BLaER1 (cell line): ENCODE measurements around the gene COL13A1.

Source experiments
- H3K27ac ChIP-seq: shearing (Covaris generic); formaldehyde crosslinking; 2 replicates; pipeline ENCODE4 v1.8.1; 2022
- H3K27me3 ChIP-seq: shearing (Covaris generic); formaldehyde crosslinking; 2 replicates; pipeline ENCODE4 v1.8.1; 2022
- H3K36me3 ChIP-seq: shearing (Covaris generic); formaldehyde crosslinking; 2 replicates; pipeline ENCODE4 v1.8.1; 2022
- H3K4me1 ChIP-seq: shearing (Covaris generic); formaldehyde crosslinking; 2 replicates; pipeline ENCODE4 v1.8.1; 2022
- H3K4me2 ChIP-seq: shearing (Covaris generic); formaldehyde crosslinking; 2 replicates; pipeline ENCODE4 v1.8.1; 2022
- H3K4me3 ChIP-seq: shearing (Covaris generic); formaldehyde crosslinking; 2 replicates; pipeline ENCODE4 v1.8.1; 2022
- H3K9ac ChIP-seq: shearing (Covaris generic); formaldehyde crosslinking; 2 replicates; pipeline ENCODE4 v1.8.1; 2022
- H3K9me3 ChIP-seq: shearing (Covaris generic); formaldehyde crosslinking; 2 replicates; pipeline ENCODE4 v1.8.1; 2022
- H4K20me1 ChIP-seq: shearing (Covaris generic); formaldehyde crosslinking; 2 replicates; pipeline ENCODE4 v1.8.1; 2022
- Cebpa-rat ChIP-seq: shearing (Covaris generic); IDR thresholded peaks from 2 replicates; pipeline ENCODE4 v1.8.1; 2022

Gene COL13A1

DNA sequence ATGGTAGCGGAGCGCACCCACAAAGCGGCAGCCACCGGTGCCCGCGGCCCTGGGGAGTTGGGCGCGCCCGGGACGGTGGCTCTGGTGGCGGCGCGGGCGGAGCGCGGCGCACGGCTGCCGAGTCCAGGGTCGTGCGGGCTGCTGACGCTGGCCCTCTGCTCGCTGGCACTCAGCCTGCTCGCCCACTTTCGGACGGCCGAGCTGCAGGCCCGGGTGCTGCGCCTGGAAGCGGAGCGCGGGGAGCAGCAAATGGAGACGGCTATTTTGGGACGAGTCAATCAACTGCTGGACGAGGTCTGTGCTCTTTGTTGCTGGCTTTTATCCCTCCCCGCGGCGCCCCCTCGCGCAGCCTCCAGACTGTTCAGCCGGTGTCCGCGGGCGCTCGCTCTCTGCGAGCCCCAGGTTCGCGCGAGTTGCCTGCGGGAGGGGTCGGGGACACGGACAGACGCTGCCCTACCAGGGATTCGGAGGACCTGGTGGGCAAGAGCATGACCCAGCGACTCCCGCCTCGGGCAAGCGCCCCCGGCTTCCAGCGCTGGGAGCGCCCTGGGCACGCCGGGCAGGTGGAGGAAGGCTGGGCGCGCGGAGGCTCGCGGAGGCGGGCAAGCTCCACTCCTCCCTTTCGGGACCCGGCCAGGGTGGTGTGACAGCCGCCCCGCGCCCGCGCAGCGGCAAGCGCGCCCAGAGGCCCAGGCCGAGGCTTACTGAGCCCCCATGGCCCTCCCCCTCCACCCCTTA lies 887 bp downstream of the COL13A1 start:
- peaks cover 34% of the 10 kb centered on the region for H4K20me1 ChIP-seq
- peak overlapping the region; percentile 51 for H3K9ac ChIP-seq
- peak overlapping the region; percentile 72 for H3K4me3 ChIP-seq
- H3K36me3 ChIP-seq, result no peaks in the 10 kb centered on the region
- H3K4me2 ChIP-seq, result peak overlapping the region; percentile 99
- H3K4me1 ChIP-seq, result peaks cover 26% of the 10 kb centered on the region
- no peak for TF ChIP-seq Cebpa-rat
- H3K9me3 ChIP-seq, result no peaks in the 10 kb centered on the region
- H3K27ac ChIP-seq, result no peak overlapping the region
- H3K27me3 ChIP-seq, result peaks cover 52% of the 10 kb centered on the region

- H3K9me3 ChIP-seq, result no peaks in the 10 kb centered on the region
- no peak overlapping the region for H3K4me3 ChIP-seq
- no peak overlapping the region for H3K9ac ChIP-seq
- no peak overlapping the region for H3K27ac ChIP-seq
- H4K20me1 ChIP-seq, result peaks cover 34% of the 10 kb centered on the region
- H3K4me1 ChIP-seq, result peaks cover 26% of the 10 kb centered on the region
- H3K36me3 ChIP-seq, result no peaks in the 10 kb centered on the region
- TF ChIP-seq Cebpa-rat, result no peak
- H3K4me2 ChIP-seq, result no peak overlapping the region
- peaks cover 47% of the 10 kb centered on the region for H3K27me3 ChIP-seq
Measured at GRCh38 chr10:69803809-69804208, 2.1 kb downstream of the COL13A1 start.

DNA sequence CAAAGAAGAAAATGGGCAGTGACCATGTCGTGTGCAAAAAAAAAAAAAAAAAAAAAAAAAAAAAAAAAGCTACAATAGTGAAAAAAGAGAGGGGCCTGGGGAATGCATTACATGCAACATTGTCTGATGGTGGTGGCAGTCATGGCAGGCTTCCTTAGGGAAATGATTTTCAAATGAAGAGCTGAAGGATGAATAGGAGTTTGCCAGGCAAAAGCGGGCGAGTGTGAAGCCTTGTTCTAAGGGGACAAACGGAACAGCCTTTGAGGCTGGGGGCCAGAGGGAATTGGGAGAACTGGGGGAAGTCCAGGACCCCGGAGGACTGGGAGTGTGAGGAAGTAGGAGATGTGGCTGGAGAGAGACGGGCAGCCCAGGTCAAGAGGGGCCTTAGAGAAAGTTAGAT lies 3.1 kb downstream of the COL13A1 start:
- peaks cover 45% of the 10 kb centered on the region for H3K27me3 ChIP-seq
- H3K36me3 ChIP-seq, result no peaks in the 10 kb centered on the region
- peaks cover 26% of the 10 kb centered on the region for H3K4me1 ChIP-seq
- H3K9me3 ChIP-seq, result no peaks in the 10 kb centered on the region
- H3K4me3 ChIP-seq, result no peak overlapping the region
- no peak overlapping the region for H3K9ac ChIP-seq
- no peak overlapping the region for H3K4me2 ChIP-seq
- TF ChIP-seq Cebpa-rat, result no peak
- H3K27ac ChIP-seq, result no peak overlapping the region
- peaks cover 34% of the 10 kb centered on the region for H4K20me1 ChIP-seq

DNA sequence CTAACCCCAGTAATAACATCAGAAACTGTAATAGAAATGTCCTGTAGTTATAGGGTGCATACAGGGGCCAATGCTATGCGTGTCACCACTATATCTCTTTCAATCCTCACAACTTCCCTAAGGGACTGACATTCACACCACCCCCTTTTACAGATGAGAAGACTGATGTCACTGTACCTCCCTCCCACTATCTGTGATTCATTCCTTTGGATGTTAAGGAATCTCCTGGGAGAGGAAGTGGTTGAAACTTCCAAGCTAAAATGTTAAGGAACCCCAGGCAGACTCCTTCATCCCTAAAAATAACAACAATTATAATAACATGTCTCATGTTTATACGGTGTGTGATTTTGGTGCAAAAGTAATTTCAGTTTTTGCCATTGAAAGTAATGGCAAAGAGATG lies 5.4 kb downstream of the COL13A1 start:
- no peak overlapping the region for H3K4me2 ChIP-seq
- no peak overlapping the region for H3K9ac ChIP-seq
- no peaks in the 10 kb centered on the region for H3K9me3 ChIP-seq
- H3K4me1 ChIP-seq, result peaks cover 12% of the 10 kb centered on the region
- no peaks in the 10 kb centered on the region for H3K36me3 ChIP-seq
- no peak for TF ChIP-seq Cebpa-rat
- peaks cover 20% of the 10 kb centered on the region for H4K20me1 ChIP-seq
- H3K27me3 ChIP-seq, result peaks cover 25% of the 10 kb centered on the region
- H3K27ac ChIP-seq, result no peak overlapping the region
- no peak overlapping the region for H3K4me3 ChIP-seq

GRCh38 chr10:69807696-69808095 lies 6.0 kb downstream of the COL13A1 start:
- H3K4me3 ChIP-seq, result no peak overlapping the region
- H3K36me3 ChIP-seq, result no peaks in the 10 kb centered on the region
- TF ChIP-seq Cebpa-rat, result no peak
- H3K9ac ChIP-seq, result no peak overlapping the region
- H3K9me3 ChIP-seq, result no peaks in the 10 kb centered on the region
- H4K20me1 ChIP-seq, result peaks cover 14% of the 10 kb centered on the region
- H3K4me2 ChIP-seq, result no peak overlapping the region
- H3K4me1 ChIP-seq, result peaks cover 8% of the 10 kb centered on the region
- no peak overlapping the region for H3K27ac ChIP-seq
- peaks cover 19% of the 10 kb centered on the region for H3K27me3 ChIP-seq

DNA sequence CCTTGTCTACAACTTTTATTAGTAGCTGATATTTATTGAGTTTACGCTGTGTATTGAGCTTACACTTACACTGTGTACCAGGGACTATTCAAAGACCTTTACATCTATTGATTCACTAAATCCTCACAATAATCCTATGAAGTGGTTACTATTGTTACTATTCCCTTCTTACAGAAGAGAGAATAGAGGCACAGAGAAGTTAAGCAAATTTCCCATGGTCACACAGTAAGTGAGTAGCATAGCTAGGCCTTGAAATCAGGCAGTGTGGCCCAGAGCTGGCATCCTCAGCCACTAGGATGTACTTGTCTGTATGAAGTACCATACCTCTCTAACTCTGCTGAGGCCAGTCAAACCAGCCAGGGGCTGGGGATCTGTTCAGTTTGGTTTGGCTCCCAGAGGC lies 7.6 kb downstream of the COL13A1 start:
- Histone ChIP-seq H3K9ac (no peak overlapping the region), H3K4me3 (no peak overlapping the region), H3K9me3 (no peaks in the 10 kb centered on the region), H3K4me2 (no peak overlapping the region), H3K4me1 (peaks cover 11% of the 10 kb centered on the region; the same call in 1 of the 2 replicates), H3K36me3 (no peaks in the 10 kb centered on the region), H3K27me3 (peaks cover 3% of the 10 kb centered on the region; the same call in 1 of the 2 replicates), H3K27ac (no peak overlapping the region), H4K20me1 (no peaks in the 10 kb centered on the region)
- no peak for TF ChIP-seq Cebpa-rat

DNA sequence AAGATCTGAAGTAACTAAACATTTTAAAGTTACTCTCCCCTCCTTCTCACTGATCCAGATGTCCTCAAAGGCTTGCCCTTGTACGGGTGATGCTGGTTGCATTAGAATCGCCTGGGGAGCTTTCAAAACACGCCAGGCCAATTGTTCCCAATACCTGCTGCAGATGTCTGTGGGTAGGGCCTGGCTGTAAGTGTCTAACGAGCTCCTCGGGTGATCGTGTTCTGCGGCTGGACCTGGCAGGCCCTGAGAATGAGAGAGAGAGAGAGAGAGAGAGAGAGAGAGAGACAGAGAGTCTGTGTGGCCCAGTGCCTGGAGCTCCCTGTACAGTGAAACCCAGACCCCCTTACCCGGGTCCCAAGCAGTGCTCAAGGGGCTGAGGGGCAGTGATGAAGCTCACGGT lies 8.4 kb downstream of the COL13A1 start:
- H4K20me1 ChIP-seq, result no peaks in the 10 kb centered on the region
- H3K9ac ChIP-seq, result no peak overlapping the region
- H3K9me3 ChIP-seq, result no peaks in the 10 kb centered on the region
- no peaks in the 10 kb centered on the region for H3K36me3 ChIP-seq
- H3K4me2 ChIP-seq, result no peak overlapping the region
- no peak overlapping the region for H3K4me3 ChIP-seq
- TF ChIP-seq Cebpa-rat, result no peak
- H3K27ac ChIP-seq, result no peak overlapping the region
- no peaks in the 10 kb centered on the region for H3K27me3 ChIP-seq
- H3K4me1 ChIP-seq, result peaks cover 12% of the 10 kb centered on the region; the same call in 1 of the 2 replicates

DNA sequence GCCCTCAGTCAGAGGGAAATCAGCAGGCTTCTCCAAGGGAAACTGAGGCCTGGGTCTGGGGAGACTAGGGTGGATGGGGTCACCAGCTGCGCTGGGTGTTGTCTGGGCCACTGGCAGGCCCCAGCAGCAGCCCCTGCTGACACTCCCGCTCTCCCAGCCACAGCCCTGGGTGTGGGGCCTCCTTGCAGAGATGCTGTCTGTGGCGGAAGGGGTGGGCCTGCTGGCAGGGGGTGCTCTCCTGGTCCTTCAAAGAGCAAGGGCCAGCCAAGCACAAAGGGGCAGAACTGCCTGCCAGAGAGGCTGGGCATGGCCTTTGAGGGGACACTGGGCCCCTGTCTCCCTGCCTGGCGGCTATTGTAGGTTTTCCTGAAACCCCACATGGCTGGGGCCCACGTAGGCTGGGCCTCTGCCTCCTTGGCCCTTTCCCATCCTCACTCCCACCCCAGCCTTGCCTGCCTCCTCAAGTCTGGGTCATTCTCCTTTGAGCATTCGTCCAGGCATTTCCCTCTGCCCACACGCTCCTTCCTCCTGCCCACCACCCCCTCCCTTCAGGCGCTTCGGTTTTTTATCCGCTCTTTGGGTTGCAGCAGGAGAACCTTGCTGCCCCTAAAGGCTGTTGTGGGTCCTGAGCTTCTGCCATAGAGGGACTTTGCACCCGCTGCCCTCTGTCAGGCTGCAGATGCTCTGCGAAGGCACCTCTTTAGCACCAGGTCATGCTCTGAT lies 9.1 kb downstream of the COL13A1 start:
- H3K4me3 ChIP-seq, result no peak overlapping the region
- TF ChIP-seq Cebpa-rat, result no peak
- no peaks in the 10 kb centered on the region for H3K27me3 ChIP-seq
- H4K20me1 ChIP-seq, result no peaks in the 10 kb centered on the region
- peaks cover 16% of the 10 kb centered on the region; the same call in 1 of the 2 replicates for H3K4me1 ChIP-seq
- H3K4me2 ChIP-seq, result no peak overlapping the region
- no peaks in the 10 kb centered on the region for H3K36me3 ChIP-seq
- no peaks in the 10 kb centered on the region for H3K9me3 ChIP-seq
- H3K9ac ChIP-seq, result no peak overlapping the region
- H3K27ac ChIP-seq, result no peak overlapping the region

GRCh38 chr10:69813632-69814031 lies 11.9 kb downstream of the COL13A1 start:
- H3K27me3 ChIP-seq, result no peaks in the 10 kb centered on the region
- peaks cover 41% of the 10 kb centered on the region for H3K4me1 ChIP-seq
- no peak overlapping the region; the same call in 1 of the 2 replicates for H3K27ac ChIP-seq
- H4K20me1 ChIP-seq, result no peaks in the 10 kb centered on the region
- no peak for TF ChIP-seq Cebpa-rat
- H3K9me3 ChIP-seq, result peaks cover 2% of the 10 kb centered on the region; the same call in 1 of the 2 replicates
- no peaks in the 10 kb centered on the region for H3K36me3 ChIP-seq
- H3K9ac ChIP-seq, result no peak overlapping the region
- no peak overlapping the region for H3K4me3 ChIP-seq
- H3K4me2 ChIP-seq, result no peak overlapping the region; the same call in 1 of the 2 replicates

DNA sequence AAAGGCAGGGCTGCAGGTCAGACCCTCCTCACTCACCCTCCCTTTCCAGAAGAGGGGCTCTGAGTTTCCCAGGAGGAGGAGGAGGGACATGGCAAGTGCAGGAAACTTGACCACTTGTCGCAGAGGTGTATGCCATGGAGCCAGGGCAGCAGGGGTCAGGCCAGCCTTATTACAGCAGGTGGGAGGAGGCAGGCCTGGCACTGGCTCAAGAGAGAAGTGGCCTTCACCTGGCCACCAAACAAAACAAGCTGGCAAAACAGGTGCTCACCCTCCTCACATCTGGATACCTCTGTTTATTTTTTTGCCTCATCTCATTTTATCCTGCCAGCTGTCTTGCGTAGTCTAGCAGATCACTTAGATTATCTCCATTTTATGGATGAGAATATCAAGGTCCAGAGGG lies 12.5 kb downstream of the COL13A1 start:
- Histone ChIP-seq H3K9ac (no peak overlapping the region), H3K4me3 (no peak overlapping the region), H3K36me3 (no peaks in the 10 kb centered on the region), H3K4me1 (peaks cover 43% of the 10 kb centered on the region), H3K27ac (no peak overlapping the region), H3K4me2 (no peak overlapping the region), H3K9me3 (peaks cover 8% of the 10 kb centered on the region), H3K27me3 (no peaks in the 10 kb centered on the region), H4K20me1 (no peaks in the 10 kb centered on the region)
- TF ChIP-seq Cebpa-rat, result no peak
